HEK293T (cell line): ENCODE results near the gene SNRPA.

Experiments
- CTCF ChIA-PET: fragments of 350-600 bp; formaldehyde crosslinking; extraction: SDS; loops from one replicate; lab custom pipeline; 2021; ENCODE audit warnings: antibody characterized with exemption, inconsistent platforms; lab: Yijun Ruan, JAX
- POLR2A ChIA-PET: fragments of 350-600 bp; formaldehyde crosslinking; extraction: SDS; loops from one replicate; lab custom pipeline; 2020; ENCODE audit warnings: antibody characterized with exemption, inconsistent platforms; lab: Yijun Ruan, JAX
- DNase-seq: peaks from one replicate; pipeline ENCODE4 v3.0.0; 2012; ENCODE audit warnings: mixed read lengths; ENCODE audit errors: extremely low spot score
- BHLHE40 ChIP-seq: fragments of 450-650 bp; IDR thresholded peaks from 2 replicates; pipeline ENCODE4 v1.6.1; 2016; ENCODE audit warnings: mild to moderate bottlenecking, moderate library complexity, borderline replicate concordance
- CTBP1 ChIP-seq: fragments of 450-650 bp; IDR thresholded peaks from 2 replicates; pipeline ENCODE4 v1.6.1; 2016; ENCODE audit warnings: borderline replicate concordance
- ELF4 ChIP-seq: fragments of 450-650 bp; IDR thresholded peaks from 2 replicates; pipeline ENCODE4 v1.6.1; 2017; ENCODE audit warnings: antibody characterized with exemption
- FOXA1 ChIP-seq: fragments of 450-650 bp; IDR thresholded peaks from 2 replicates; pipeline ENCODE4 v1.6.1; 2016; ENCODE audit warnings: mild to moderate bottlenecking
- FOXK2 ChIP-seq: fragments of 450-650 bp; IDR thresholded peaks from 2 replicates; pipeline ENCODE4 v1.6.1; 2016; ENCODE audit warnings: mild to moderate bottlenecking
- FOXM1 ChIP-seq: fragments of 450-650 bp; IDR thresholded peaks from 2 replicates; pipeline ENCODE4 v1.6.1; 2017; ENCODE audit warnings: mild to moderate bottlenecking, borderline replicate concordance
- HDGF ChIP-seq: fragments of 450-650 bp; IDR thresholded peaks from 2 replicates; pipeline ENCODE4 v1.6.1; 2017; ENCODE audit warnings: antibody characterized with exemption, borderline replicate concordance
- L3MBTL2 ChIP-seq: fragments of 450-650 bp; conservative IDR thresholded peaks from 2 replicates; pipeline ENCODE4 v1.6.1; 2016; ENCODE audit warnings: mild to moderate bottlenecking
- LEF1 ChIP-seq: fragments of 450-650 bp; IDR thresholded peaks from 2 replicates; pipeline ENCODE4 v1.6.1; 2017; ENCODE audit warnings: mild to moderate bottlenecking, borderline replicate concordance
- SP1 ChIP-seq: fragments of 450-650 bp; IDR thresholded peaks from 2 replicates; pipeline ENCODE4 v1.6.1; 2017
- SUZ12 ChIP-seq: fragments of 450-650 bp; IDR thresholded peaks from 2 replicates; pipeline ENCODE4 v1.6.1; 2016; ENCODE audit warnings: mild to moderate bottlenecking
- TARDBP ChIP-seq: fragments of 450-650 bp; IDR thresholded peaks from 2 replicates; pipeline ENCODE4 v1.6.1; 2016
- ZNF384 ChIP-seq: fragments of 450-650 bp; IDR thresholded peaks from 2 replicates; pipeline ENCODE4 v1.6.1; 2016
- TF ChIP-seq, protein P1 (sequence below): fragments of 450-650 bp; IDR thresholded peaks from 2 replicates; pipeline ENCODE4 v1.6.1; 2016

SNRPA gene

DNA sequence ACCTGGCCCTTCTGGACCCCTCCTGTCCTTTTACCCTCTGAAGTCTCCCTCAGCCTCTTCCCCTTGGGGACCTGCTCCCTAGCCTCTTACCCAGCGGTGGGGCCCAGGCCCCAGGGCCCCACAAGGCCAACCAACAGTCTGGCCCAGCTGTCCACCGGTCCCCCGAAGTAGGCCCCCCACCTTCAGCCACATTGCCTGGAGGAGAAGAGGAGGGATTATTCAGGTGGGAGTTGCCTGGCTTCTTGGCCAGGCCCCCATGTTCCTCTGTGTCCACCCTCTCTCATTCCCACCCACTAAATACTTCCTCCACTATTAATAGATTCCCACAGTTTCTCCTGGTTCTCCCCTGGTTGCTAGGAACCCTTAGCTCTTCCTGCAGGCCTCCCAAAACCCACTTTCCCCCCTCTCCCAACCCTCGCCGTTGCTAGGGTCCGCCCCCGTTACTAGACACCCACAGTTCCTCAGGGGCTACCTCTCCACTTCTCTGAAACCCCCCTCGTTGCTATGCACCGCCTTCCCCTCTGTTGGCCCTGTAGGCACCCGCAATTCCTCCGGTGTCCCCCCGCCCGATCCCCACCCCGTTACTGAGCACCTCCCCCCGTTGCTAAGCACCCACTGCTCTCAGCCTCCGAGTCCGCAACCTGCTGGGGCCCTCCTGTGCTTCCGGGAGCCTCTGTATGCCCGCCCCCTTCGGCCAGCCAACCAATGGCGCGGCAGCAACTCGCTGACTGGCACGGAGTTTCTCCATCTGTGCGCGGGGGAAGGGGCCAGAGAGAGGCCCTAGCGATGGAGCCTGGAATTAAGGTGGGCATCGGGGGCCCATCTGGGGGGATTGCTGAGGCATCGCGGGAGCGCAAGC lies 36.3 kb upstream of the SNRPA start:
- CTCF ChIA-PET = interaction anchor here (0.6 kb wide), 1 partner anchor 14 kb away, joined by 4 read pairs; no protein-coding TSS in a partner anchor
- TF ChIP-seq, protein P1, sequence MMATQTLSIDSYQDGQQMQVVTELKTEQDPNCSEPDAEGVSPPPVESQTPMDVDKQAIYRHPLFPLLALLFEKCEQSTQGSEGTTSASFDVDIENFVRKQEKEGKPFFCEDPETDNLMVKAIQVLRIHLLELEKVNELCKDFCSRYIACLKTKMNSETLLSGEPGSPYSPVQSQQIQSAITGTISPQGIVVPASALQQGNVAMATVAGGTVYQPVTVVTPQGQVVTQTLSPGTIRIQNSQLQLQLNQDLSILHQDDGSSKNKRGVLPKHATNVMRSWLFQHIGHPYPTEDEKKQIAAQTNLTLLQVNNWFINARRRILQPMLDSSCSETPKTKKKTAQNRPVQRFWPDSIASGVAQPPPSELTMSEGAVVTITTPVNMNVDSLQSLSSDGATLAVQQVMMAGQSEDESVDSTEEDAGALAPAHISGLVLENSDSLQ = peak; percentile 99
- TF ChIP-seq SP1 = no peak
- POLR2A ChIA-PET = no interaction called here
- DNase-seq = peak; percentile 92

DNA sequence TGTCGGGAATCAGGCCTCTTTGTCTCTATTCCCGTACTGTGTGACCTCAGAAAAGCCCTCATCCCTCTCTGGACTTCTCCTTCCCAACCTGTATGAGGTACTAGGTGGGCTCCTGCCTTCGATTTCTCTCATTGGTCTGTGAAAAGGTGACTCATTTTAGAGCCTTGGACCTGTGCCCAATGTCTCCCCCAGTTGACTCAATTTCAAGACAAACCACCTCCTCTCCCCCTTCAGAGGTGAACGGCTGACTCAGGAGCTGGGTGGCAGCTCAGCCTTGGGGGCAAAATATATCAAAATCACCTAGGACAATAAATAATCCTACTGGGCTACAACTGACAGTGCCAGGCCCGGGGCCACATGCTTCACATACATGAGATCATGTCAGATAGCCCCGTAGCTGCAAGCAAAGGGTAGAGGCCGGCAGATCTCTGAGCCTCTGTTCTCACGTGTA lies 34.9 kb upstream of the SNRPA start:
- no peak for DNase-seq
- TF ChIP-seq, protein P1 = peak; percentile 29; the same call in 1 of the 2 replicates
- no peak for TF ChIP-seq ELF4

DNA sequence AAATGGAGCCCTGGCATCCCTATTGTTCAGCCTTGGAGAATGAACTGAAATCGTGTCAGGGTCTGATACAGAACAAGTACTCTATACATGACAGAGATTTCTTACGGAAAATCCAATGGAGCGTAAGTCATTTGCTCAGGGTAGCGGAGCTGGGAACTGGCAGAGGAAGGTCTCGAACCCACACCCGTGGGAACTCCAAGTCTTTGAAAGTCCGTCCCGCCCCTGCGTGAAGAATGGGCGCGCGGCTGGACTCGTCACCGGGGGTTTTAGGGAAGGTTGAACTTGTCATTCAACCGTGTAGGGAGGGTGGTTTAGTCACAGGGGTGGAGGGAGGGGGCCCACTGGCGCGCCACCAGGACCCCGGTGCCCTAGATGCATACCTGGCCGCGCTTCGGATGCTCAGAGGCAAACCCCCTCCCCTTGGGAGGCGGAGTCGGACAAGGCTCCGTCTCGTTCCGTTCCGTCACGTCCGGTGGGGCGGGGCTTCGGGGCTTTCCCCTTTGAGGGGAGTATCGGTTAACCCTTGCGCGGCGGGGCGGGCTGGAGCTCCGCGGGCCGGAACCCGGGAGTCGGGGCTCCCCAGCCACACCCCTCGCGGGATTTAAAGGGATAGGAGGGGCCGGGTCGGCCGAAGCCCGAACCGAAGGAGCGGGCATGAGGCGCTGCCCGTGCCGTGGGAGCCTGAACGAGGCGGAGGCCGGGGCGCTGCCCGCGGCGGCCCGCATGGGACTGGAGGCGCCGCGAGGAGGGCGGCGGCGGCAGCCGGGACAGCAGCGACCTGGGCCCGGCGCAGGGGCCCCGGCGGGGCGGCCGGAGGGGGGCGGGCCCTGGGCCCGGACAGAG lies 34.3 kb upstream of the SNRPA start, which contains the start of the genes COQ8B and ITPKC:
COQ8B (minus strand) TSS at position 405 of the 843 bp plus-strand sequence. CDS start 2,254 bp downstream, outside the sequence.
ITPKC (plus strand) TSS at position 631 of the 843 bp plus-strand sequence; CDS start at position 655, 24 bp downstream.
- POLR2A ChIA-PET = interaction anchor here (1.0 to 2.2 kb wide), 9 partner anchors 17 to 62 kb away, joined by 3 to 28 read pairs (median 4); partner anchors contain the start of genes ACTMAP and NUMBL
- DNase-seq = peak; percentile 96
- CTCF ChIA-PET = interaction anchor here (1.4 kb wide), 1 partner anchor 90 kb away, joined by 3 read pairs; no protein-coding TSS in a partner anchor
- TF ChIP-seq SUZ12 (no peak), ZNF384 (no peak), HDGF (no peak), LEF1 (no peak), FOXM1 (0 out of 2 replicates have a peak, but pooled peaks have one; percentile 21), L3MBTL2 (no peak)

More for the DNA sequence above, 34.9 kb upstream of the SNRPA start:
- CTCF ChIA-PET = interaction anchor here (1.4 kb wide), 1 partner anchor 91 kb away, joined by 3 read pairs; no protein-coding TSS in a partner anchor
- POLR2A ChIA-PET = interaction anchor here (1.0 to 2.2 kb wide), 4 partner anchors 25 to 53 kb away, joined by 4 to 28 read pairs (median 10); partner anchors contain the start of genes ACTMAP and NUMBL

DNA sequence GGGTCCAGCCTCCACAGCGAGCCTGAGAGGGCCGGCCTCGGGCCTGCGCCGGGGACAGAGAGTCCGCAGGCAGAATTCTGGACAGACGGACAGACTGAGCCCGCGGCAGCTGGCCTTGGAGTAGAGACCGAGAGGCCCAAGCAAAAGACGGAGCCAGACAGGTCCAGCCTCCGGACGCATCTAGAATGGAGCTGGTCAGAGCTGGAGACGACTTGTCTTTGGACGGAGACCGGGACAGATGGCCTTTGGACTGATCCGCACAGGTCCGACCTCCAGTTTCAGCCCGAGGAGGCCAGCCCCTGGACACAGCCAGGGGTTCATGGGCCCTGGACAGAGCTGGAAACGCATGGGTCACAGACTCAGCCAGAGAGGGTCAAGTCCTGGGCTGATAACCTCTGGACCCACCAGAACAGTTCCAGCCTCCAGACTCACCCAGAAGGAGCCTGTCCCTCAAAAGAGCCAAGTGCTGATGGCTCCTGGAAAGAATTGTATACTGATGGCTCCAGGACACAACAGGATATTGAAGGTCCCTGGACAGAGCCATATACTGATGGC lies 33.6 kb upstream of the SNRPA start:
- TF ChIP-seq BHLHE40 (no peak), SUZ12 (no peak), FOXM1 (no peak), CTBP1 (no peak), L3MBTL2 (no peak), ELF4 (no peak), ZNF384 (no peak), FOXA1 (no peak)
- TF ChIP-seq, protein P1 = no peak
- ChIA-PET CTCF (interaction anchor here (0.5 to 1.4 kb wide), 2 partner anchors 89 to 455 kb away, joined by 3 to 5 read pairs; no protein-coding TSS in a partner anchor), POLR2A (interaction anchor here (1.0 to 2.2 kb wide), 8 partner anchors 16 to 61 kb away, joined by 3 to 28 read pairs (median 4); partner anchors contain the start of genes ACTMAP and NUMBL)
- DNase-seq = no peak

DNA sequence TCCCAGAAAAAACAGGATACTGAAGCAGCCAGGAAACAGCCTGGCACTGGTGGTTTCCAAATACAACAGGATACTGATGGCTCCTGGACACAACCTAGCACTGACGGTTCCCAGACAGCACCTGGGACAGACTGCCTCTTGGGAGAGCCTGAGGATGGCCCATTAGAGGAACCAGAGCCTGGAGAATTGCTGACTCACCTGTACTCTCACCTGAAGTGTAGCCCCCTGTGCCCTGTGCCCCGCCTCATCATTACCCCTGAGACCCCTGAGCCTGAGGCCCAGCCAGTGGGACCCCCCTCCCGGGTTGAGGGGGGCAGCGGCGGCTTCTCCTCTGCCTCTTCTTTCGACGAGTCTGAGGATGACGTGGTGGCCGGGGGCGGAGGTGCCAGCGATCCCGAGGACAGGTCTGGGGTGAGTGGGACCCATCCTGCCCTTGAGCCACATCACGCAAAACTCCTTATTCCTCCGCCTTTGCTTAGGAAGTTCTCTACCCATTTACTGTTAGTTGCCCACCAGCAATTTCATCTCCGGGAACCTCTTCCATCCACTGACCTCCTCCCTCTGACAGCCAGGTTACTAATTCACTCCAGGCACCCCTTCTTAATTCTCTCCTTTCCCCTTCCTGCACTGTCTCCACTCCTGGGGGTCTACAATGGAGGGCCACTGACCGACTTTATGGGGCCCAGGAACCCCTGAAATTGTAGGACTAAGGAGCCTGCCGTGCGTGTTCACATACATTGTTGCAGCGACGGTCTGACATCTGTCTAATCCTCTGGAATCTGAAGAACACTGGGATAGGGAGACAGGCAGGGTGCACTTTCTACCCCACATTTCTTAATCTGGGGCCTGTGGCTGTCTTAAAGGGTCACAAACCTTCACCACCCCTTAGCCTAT lies 32.9 kb upstream of the SNRPA start:
- POLR2A ChIA-PET = interaction anchor here (1.1 to 2.2 kb wide), 6 partner anchors 22 to 61 kb away, joined by 3 to 28 read pairs (median 6); partner anchors contain the start of genes ACTMAP, NUMBL and SNRPA
- DNase-seq = no peak
- CTCF ChIA-PET = interaction anchor here (0.5 kb wide), 1 partner anchor 454 kb away, joined by 5 read pairs; no protein-coding TSS in a partner anchor
- no peak for TF ChIP-seq HDGF
- TF ChIP-seq FOXM1 = no peak
- TF ChIP-seq, protein P1 = no peak
- TF ChIP-seq FOXK2 = no peak
- TF ChIP-seq TARDBP = no peak
- no peak for TF ChIP-seq CTBP1
- TF ChIP-seq FOXA1 = no peak
- TF ChIP-seq LEF1 = no peak
- TF ChIP-seq ELF4 = no peak
- no peak for TF ChIP-seq BHLHE40
- no peak for TF ChIP-seq L3MBTL2
